T-helper 2 cell treated with Interferon-gamma antibody and Interleukin-4, amounts not matched to agents 5 μg/mL and 100 μg/mL, for 36 hours (primary cell): ENCODE data around the gene TBCK.

Experiments used
- DNase-seq: peaks from one replicate; pipeline ENCODE4 v3.0.0; 2021; ENCODE audit warnings: low spot score
- H3K27ac Mint-ChIP-seq: one replicate; pipeline ENCODE4 v1.8.0; 2021; ENCODE audit warnings: mild to moderate bottlenecking, mixed read lengths
- H3K27me3 Mint-ChIP-seq: one replicate; pipeline ENCODE4 v1.8.0; 2021; ENCODE audit warnings: low read depth, mixed read lengths
- H3K36me3 Mint-ChIP-seq: one replicate; pipeline ENCODE4 v1.8.0; 2021; ENCODE audit warnings: low read depth, mixed read lengths
- H3K4me1 Mint-ChIP-seq: one replicate; pipeline ENCODE4 v1.8.0; 2021; ENCODE audit warnings: low read depth, mixed read lengths
- H3K4me3 Mint-ChIP-seq: one replicate; pipeline ENCODE4 v1.8.0; 2022; ENCODE audit warnings: mild to moderate bottlenecking, moderate library complexity, mixed read lengths
- H3K9me3 Mint-ChIP-seq: one replicate; pipeline ENCODE4 v1.8.0; 2021; ENCODE audit warnings: mixed read lengths

Gene TBCK

GRCh38 chr4:106079616-106080015, 236.4 kb downstream of the TBCK start:
- H3K4me1 Mint-ChIP-seq = no peaks in the 10 kb centered on the region
- H3K36me3 Mint-ChIP-seq = peaks cover 20% of the 10 kb centered on the region
- H3K27me3 Mint-ChIP-seq = no peaks in the 10 kb centered on the region
- no peak for DNase-seq
- peaks cover 63% of the 10 kb centered on the region for H3K9me3 Mint-ChIP-seq
- no peak overlapping the region for H3K4me3 Mint-ChIP-seq
- H3K27ac Mint-ChIP-seq = no peak overlapping the region

- Mint-ChIP-seq H3K4me1 (no peaks in the 10 kb centered on the region), H3K9me3 (peaks cover 10% of the 10 kb centered on the region), H3K27ac (no peak overlapping the region), H3K27me3 (no peaks in the 10 kb centered on the region), H3K4me3 (no peak overlapping the region), H3K36me3 (no peaks in the 10 kb centered on the region)
- DNase-seq = no peak
Observed at GRCh38 chr4:106065018-106065417, 251.0 kb downstream of the TBCK start.

- Mint-ChIP-seq H3K27ac (no peak overlapping the region), H3K36me3 (no peaks in the 10 kb centered on the region), H3K4me1 (no peaks in the 10 kb centered on the region), H3K9me3 (no peaks in the 10 kb centered on the region), H3K27me3 (no peaks in the 10 kb centered on the region), H3K4me3 (no peak overlapping the region)
- no peak for DNase-seq
Observed at GRCh38 chr4:106063009-106063408, 253.0 kb downstream of the TBCK start.

GRCh38 chr4:106062452-106062875, 253.5 kb downstream of the TBCK start:
- no peak overlapping the region for H3K27ac Mint-ChIP-seq
- no peaks in the 10 kb centered on the region for H3K27me3 Mint-ChIP-seq
- H3K9me3 Mint-ChIP-seq = no peaks in the 10 kb centered on the region
- DNase-seq = no peak
- H3K4me1 Mint-ChIP-seq = no peaks in the 10 kb centered on the region
- H3K36me3 Mint-ChIP-seq = no peaks in the 10 kb centered on the region
- no peak overlapping the region for H3K4me3 Mint-ChIP-seq

- Mint-ChIP-seq H3K4me1 (no peaks in the 10 kb centered on the region), H3K9me3 (no peaks in the 10 kb centered on the region), H3K27me3 (no peaks in the 10 kb centered on the region), H3K4me3 (no peak overlapping the region), H3K27ac (no peak overlapping the region), H3K36me3 (no peaks in the 10 kb centered on the region)
- DNase-seq = no peak
Observed at GRCh38 chr4:106058921-106059320, 257.1 kb downstream of the TBCK start.

- H3K36me3 Mint-ChIP-seq = no peaks in the 10 kb centered on the region
- H3K4me3 Mint-ChIP-seq = no peak overlapping the region
- no peaks in the 10 kb centered on the region for H3K4me1 Mint-ChIP-seq
- no peaks in the 10 kb centered on the region for H3K9me3 Mint-ChIP-seq
- no peak overlapping the region for H3K27ac Mint-ChIP-seq
- H3K27me3 Mint-ChIP-seq = no peaks in the 10 kb centered on the region
- no peak for DNase-seq
Observed at GRCh38 chr4:106056914-106057313, 259.1 kb downstream of the TBCK start.

- Mint-ChIP-seq H3K4me3 (no peak overlapping the region), H3K4me1 (no peaks in the 10 kb centered on the region), H3K9me3 (no peaks in the 10 kb centered on the region), H3K27me3 (no peaks in the 10 kb centered on the region), H3K36me3 (no peaks in the 10 kb centered on the region), H3K27ac (no peak overlapping the region)
- no peak for DNase-seq
Observed at GRCh38 chr4:106051514-106051913, 264.5 kb downstream of the TBCK start.

- no peaks in the 10 kb centered on the region for H3K36me3 Mint-ChIP-seq
- DNase-seq = no peak
- no peaks in the 10 kb centered on the region for H3K4me1 Mint-ChIP-seq
Observed at GRCh38 chr4:106049490-106049889, 266.5 kb downstream of the TBCK start.

GRCh38 chr4:106048250-106048971, 267.6 kb downstream of the TBCK start:
- DNase-seq = no peak
- no peaks in the 10 kb centered on the region for H3K27me3 Mint-ChIP-seq
- H3K27ac Mint-ChIP-seq = no peak overlapping the region
- H3K9me3 Mint-ChIP-seq = no peaks in the 10 kb centered on the region
- H3K4me1 Mint-ChIP-seq = no peaks in the 10 kb centered on the region
- no peak overlapping the region for H3K4me3 Mint-ChIP-seq
- H3K36me3 Mint-ChIP-seq = no peaks in the 10 kb centered on the region

More at GRCh38 chr4:106049490-106049889, 266.5 kb downstream of the TBCK start:
- Mint-ChIP-seq H3K27me3 (no peaks in the 10 kb centered on the region), H3K27ac (no peak overlapping the region), H3K9me3 (no peaks in the 10 kb centered on the region), H3K4me3 (no peak overlapping the region)

GRCh38 chr4:106046083-106046482, 269.9 kb downstream of the TBCK start:
- Mint-ChIP-seq H3K27ac (no peak overlapping the region), H3K27me3 (no peaks in the 10 kb centered on the region), H3K4me3 (no peak overlapping the region), H3K36me3 (no peaks in the 10 kb centered on the region), H3K9me3 (no peaks in the 10 kb centered on the region), H3K4me1 (no peaks in the 10 kb centered on the region)
- no peak for DNase-seq

- Mint-ChIP-seq H3K27me3 (no peaks in the 10 kb centered on the region), H3K9me3 (no peaks in the 10 kb centered on the region), H3K27ac (no peak overlapping the region), H3K4me1 (no peaks in the 10 kb centered on the region), H3K36me3 (no peaks in the 10 kb centered on the region), H3K4me3 (no peak overlapping the region)
- DNase-seq = no peak
Observed at GRCh38 chr4:106041294-106042002, 274.6 kb downstream of the TBCK start.

- Mint-ChIP-seq H3K9me3 (no peaks in the 10 kb centered on the region), H3K4me3 (no peak overlapping the region), H3K27me3 (no peaks in the 10 kb centered on the region), H3K27ac (no peak overlapping the region), H3K36me3 (no peaks in the 10 kb centered on the region), H3K4me1 (no peaks in the 10 kb centered on the region)
- DNase-seq = no peak
Observed at GRCh38 chr4:106039796-106040195, 276.2 kb downstream of the TBCK start.

GRCh38 chr4:106038908-106039307, 277.1 kb downstream of the TBCK start:
- H3K27ac Mint-ChIP-seq = no peak overlapping the region
- H3K4me3 Mint-ChIP-seq = no peak overlapping the region
- no peaks in the 10 kb centered on the region for H3K4me1 Mint-ChIP-seq
- H3K27me3 Mint-ChIP-seq = no peaks in the 10 kb centered on the region
- no peaks in the 10 kb centered on the region for H3K9me3 Mint-ChIP-seq
- no peak for DNase-seq
- no peaks in the 10 kb centered on the region for H3K36me3 Mint-ChIP-seq

GRCh38 chr4:106038012-106038411, 278.0 kb downstream of the TBCK start:
- Mint-ChIP-seq H3K9me3 (no peaks in the 10 kb centered on the region), H3K4me3 (no peak overlapping the region), H3K27me3 (peaks cover 2% of the 10 kb centered on the region), H3K4me1 (no peaks in the 10 kb centered on the region), H3K36me3 (no peaks in the 10 kb centered on the region), H3K27ac (no peak overlapping the region)
- DNase-seq = no peak
